Measurements from ENCODE around the gene C11orf68. TPM values are rescaled to one million over a fixed set of nuclear protein-coding genes. Genes with fewer than 3 reads are reported as not detected.

C11orf68 gene
- total RNA-seq, 3 donors from 2014 or later = 24.9 to 42.2 (median 28.8) TPM

DNA sequence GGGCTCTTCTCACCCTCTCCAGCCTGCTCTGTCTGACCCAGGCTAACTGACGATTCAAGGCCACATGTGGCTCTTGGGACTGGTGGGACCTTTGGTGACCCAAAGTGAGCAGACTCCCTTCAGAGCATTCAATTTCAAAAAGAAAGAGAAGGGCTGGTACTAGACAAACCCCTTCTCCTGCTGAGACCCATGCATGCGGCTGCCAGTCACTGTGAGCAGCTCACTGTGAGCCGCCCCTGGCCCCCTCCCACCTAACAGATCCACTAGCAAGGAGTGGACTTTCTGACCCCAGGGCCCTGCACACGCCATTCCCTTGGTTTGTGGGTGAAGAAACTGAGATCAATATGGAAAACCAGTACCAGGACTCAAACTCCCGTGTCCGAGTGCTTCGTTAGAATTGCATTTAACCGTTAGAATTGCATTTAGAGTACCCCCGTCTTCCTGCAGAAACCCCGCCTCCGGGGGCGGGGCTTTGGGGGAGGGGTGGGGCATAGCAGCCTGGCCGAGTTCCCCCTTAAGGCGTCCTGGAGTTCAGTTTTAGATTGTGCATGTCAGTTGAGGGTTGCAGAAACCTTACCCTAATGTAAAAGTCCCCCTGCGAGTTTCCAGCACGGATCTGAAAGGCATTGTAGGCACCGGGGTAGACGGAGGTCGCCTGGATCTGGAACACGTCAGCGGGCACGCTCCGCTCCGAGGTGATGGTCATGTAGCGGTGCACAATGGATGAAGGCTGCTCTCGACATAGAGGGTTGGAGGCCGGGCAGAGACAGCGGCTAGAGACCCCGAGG is 51.4 kb downstream of the C11orf68 start:
- intact Hi-C loops (cut with DNase I, micrococcal nuclease) = no loop called here
- ATAC-seq (no peak), DNase-seq (peak in 1 of 3 donors; percentile 51)
- Histone ChIP-seq H3K4me1 (ENCODE audit: low read depth) (no peaks in the 10 kb centered on the region), H3K9me3 (no peaks in the 10 kb centered on the region), H3K36me3 (ENCODE audit: low read depth) (peaks cover 4% of the 10 kb centered on the region), H3K4me3 (no peak overlapping the region)
- TF ChIP-seq, protein P1, sequence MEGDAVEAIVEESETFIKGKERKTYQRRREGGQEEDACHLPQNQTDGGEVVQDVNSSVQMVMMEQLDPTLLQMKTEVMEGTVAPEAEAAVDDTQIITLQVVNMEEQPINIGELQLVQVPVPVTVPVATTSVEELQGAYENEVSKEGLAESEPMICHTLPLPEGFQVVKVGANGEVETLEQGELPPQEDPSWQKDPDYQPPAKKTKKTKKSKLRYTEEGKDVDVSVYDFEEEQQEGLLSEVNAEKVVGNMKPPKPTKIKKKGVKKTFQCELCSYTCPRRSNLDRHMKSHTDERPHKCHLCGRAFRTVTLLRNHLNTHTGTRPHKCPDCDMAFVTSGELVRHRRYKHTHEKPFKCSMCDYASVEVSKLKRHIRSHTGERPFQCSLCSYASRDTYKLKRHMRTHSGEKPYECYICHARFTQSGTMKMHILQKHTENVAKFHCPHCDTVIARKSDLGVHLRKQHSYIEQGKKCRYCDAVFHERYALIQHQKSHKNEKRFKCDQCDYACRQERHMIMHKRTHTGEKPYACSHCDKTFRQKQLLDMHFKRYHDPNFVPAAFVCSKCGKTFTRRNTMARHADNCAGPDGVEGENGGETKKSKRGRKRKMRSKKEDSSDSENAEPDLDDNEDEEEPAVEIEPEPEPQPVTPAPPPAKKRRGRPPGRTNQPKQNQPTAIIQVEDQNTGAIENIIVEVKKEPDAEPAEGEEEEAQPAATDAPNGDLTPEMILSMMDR (IDR thresholded peaks at IDR 0.05) = no peak

Other genes starting within 250 kb of the C11orf68 start
- 10 to 100 TPM; 70.9 to 92.0 (median 90.5) TPM for gene KAT5, start 206.8 kb downstream of the C11orf68 start, total RNA-seq
- 10 to 100 TPM; 25.9 to 61.9 (median 28.8) TPM for gene RNASEH2C, start 198.3 kb downstream of the C11orf68 start, total RNA-seq
- gene AP5B1, start 138.1 kb downstream of the C11orf68 start, total RNA-seq = 10 to 100 TPM; 21.2 to 21.8 (median 21.3) TPM
- 10 to 100 TPM; 16.5 to 48.6 (median 34.3) TPM for gene OVOL1, start 132.0 kb downstream of the C11orf68 start, total RNA-seq
- 1 to 10 TPM; 1.1 to 9.4 (median 1.4) TPM for gene SNX32, start 85.1 kb downstream of the C11orf68 start, total RNA-seq
- 1,000 to 10,000 TPM; 1,004 to 2,046 (median 1,725) TPM for gene CFL1, start 60.9 kb downstream of the C11orf68 start, total RNA-seq
- 10 to 100 TPM; 48.0 to 81.8 (median 58.7) TPM for gene MUS81, start 58.6 kb downstream of the C11orf68 start, total RNA-seq
- 10 to 100 TPM; 11.7 to 67.0 (median 15.3) TPM for gene EFEMP2, start 46.3 kb downstream of the C11orf68 start, total RNA-seq
- 1 to 10 TPM; 1.2 to 3.2 (median 2.8) TPM for gene CTSW, start 39.2 kb downstream of the C11orf68 start, total RNA-seq
- 10 to 100 TPM; 35.8 to 52.8 (median 47.0) TPM for gene FIBP, start 30.6 kb downstream of the C11orf68 start, total RNA-seq
- 10 to 100 TPM in 1 of 3 donors, 1 to 10 TPM in 2; 4.5 to 22.3 (median 9.2) TPM for gene CCDC85B, start 28.4 kb downstream of the C11orf68 start, total RNA-seq
- gene FOSL1, start 18.7 kb downstream of the C11orf68 start, total RNA-seq = 1 to 10 TPM; 1.2 to 1.6 (median 1.2) TPM
- 10 to 100 TPM; 39.9 to 74.8 (median 61.6) TPM for gene DRAP1, start 364 bp upstream of the C11orf68 start, total RNA-seq
- gene TSGA10IP, start 26.4 kb upstream of the C11orf68 start, total RNA-seq = under 1 TPM in 1 of 3 donors, not detected in 2; 0.19 TPM
- gene SART1, start 42.7 kb upstream of the C11orf68 start, total RNA-seq = 10 to 100 TPM; 40.1 to 60.2 (median 41.8) TPM
- 10 to 100 TPM; 25.5 to 35.3 (median 30.3) TPM for gene EIF1AD, start 83.1 kb upstream of the C11orf68 start, total RNA-seq
- 100 to 1,000 TPM; 130 to 155 (median 131) TPM for gene BANF1, start 83.4 kb upstream of the C11orf68 start, total RNA-seq
- gene CST6, start 92.9 kb upstream of the C11orf68 start, total RNA-seq = not detected
- gene CATSPER1, start 107.4 kb upstream of the C11orf68 start, total RNA-seq = not detected
- gene GAL3ST3, start 130.1 kb upstream of the C11orf68 start, total RNA-seq = not detected
- gene SF3B2, start 133.3 kb upstream of the C11orf68 start, total RNA-seq = 100 to 1,000 TPM; 116 to 143 (median 135) TPM
- 10 to 100 TPM; 14.4 to 44.9 (median 18.9) TPM for gene PACS1, start 151.2 kb upstream of the C11orf68 start, total RNA-seq